HG03064 (cell line): ENCODE results near the gene CYBA.

Experiments used
- ATAC-seq: cut with Tn5 transposase; IDR thresholded peaks from one replicate; pipeline ENCODE4 v1.9.1; 2021; ENCODE audit warnings: low read depth; ENCODE audit not compliant: unreplicated experiment

Gene CYBA

GRCh38 chr16:88595921-88596320 lies 54.9 kb downstream of the CYBA start:
- no peak for ATAC-seq

DNA sequence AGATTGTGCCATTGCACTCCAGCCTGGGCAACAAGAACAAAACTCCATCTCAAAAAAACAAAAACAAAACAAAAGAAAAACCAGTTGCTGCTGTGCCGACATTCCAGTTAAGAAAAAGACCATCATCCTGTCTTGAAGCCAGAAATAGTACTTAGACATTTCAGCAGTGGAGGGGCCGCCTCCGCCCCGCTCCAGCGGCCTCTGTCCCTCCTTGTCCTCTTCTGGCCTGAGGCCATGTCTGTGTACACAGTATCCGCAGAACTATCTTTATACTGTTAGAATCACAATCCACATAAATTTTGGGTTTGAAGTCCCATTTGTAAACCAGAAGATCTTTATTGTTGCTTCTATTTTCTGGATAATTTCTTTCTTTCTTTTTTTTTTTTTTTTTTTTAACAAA lies 55.8 kb downstream of the CYBA start:
- ATAC-seq, result no peak

GRCh38 chr16:88593910-88594309 lies 56.9 kb downstream of the CYBA start:
- no peak for ATAC-seq

GRCh38 chr16:88593489-88593888 lies 57.4 kb downstream of the CYBA start:
- ATAC-seq, result no peak
